GM19438 (cell line): ENCODE results near the gene FAM83E.
"Not testable (repeated sequence)": the region's sequence is repeated elsewhere in the genome, so short reads cannot be mapped to it uniquely, and the experiment has no call there.

Source experiments
- ATAC-seq: cut with Tn5 transposase; IDR thresholded peaks from one replicate; pipeline ENCODE4 v1.9.1; 2021; ENCODE audit warnings: low read depth; ENCODE audit not compliant: unreplicated experiment

The FAM83E gene

GRCh38 chr19:48587387-48587786 lies 27.5 kb downstream of the FAM83E start:
- no peak for ATAC-seq

GRCh38 chr19:48582168-48582567 lies 32.7 kb downstream of the FAM83E start:
- ATAC-seq = no peak

- ATAC-seq = no peak
Observed at GRCh38 chr19:48578891-48579290, 36.0 kb downstream of the FAM83E start.

- not testable (repeated sequence) for ATAC-seq
Observed at GRCh38 chr19:48577908-48578307, 37.0 kb downstream of the FAM83E start.

- no peak for ATAC-seq
Observed at GRCh38 chr19:48575931-48576622, 38.8 kb downstream of the FAM83E start.

- no peak for ATAC-seq
Observed at GRCh38 chr19:48573163-48573505, 41.7 kb downstream of the FAM83E start.

GRCh38 chr19:48571378-48572162 lies 43.3 kb downstream of the FAM83E start:
- ATAC-seq = no peak

- no peak for ATAC-seq
Observed at GRCh38 chr19:48569814-48570213, 45.1 kb downstream of the FAM83E start.

- ATAC-seq = no peak
Observed at GRCh38 chr19:48568345-48568886, 46.5 kb downstream of the FAM83E start.

GRCh38 chr19:48565090-48565489 lies 49.8 kb downstream of the FAM83E start:
- ATAC-seq = no peak
